HEK293 (cell line): ENCODE results near the gene TSHR.

Experiments used
- AEBP2 ChIP-seq: fragments of 450-650 bp; formaldehyde crosslinking; IDR thresholded peaks from 2 replicates; pipeline ENCODE4 v1.5.1; 2016; ENCODE audit warnings: missing biosample characterization, missing genetic modification characterization, borderline replicate concordance
- ATF2 ChIP-seq: fragments of 450-650 bp; formaldehyde crosslinking; IDR thresholded peaks from 2 replicates; pipeline ENCODE4 v1.5.1; 2016; ENCODE audit warnings: missing biosample characterization, missing genetic modification characterization, low read depth
- BCL11A ChIP-seq: fragments of 450-650 bp; formaldehyde crosslinking; IDR thresholded peaks from 2 replicates; pipeline ENCODE4 v1.5.1; 2016; ENCODE audit warnings: low read depth, missing biosample characterization, missing genetic modification characterization
- BCL6B ChIP-seq: fragments of 450-650 bp; formaldehyde crosslinking; IDR thresholded peaks from 2 replicates; pipeline ENCODE4 v1.5.1; 2017; ENCODE audit warnings: missing biosample characterization, missing genetic modification characterization
- GLI2 ChIP-seq: fragments of 450-650 bp; formaldehyde crosslinking; IDR thresholded peaks from 2 replicates; pipeline ENCODE4; 2017; ENCODE audit warnings: missing biosample characterization, missing genetic modification characterization, low read depth, borderline replicate concordance
- GLIS1 ChIP-seq: fragments of 450-650 bp; formaldehyde crosslinking; IDR thresholded peaks from 2 replicates; pipeline ENCODE4 v1.5.1; 2016; ENCODE audit warnings: missing biosample characterization, missing genetic modification characterization
- HIC1 ChIP-seq: fragments of 450-650 bp; formaldehyde crosslinking; IDR thresholded peaks from 2 replicates; pipeline ENCODE4 v1.5.1; 2016; ENCODE audit warnings: missing biosample characterization, missing genetic modification characterization
- KLF17 ChIP-seq: fragments of 450-650 bp; formaldehyde crosslinking; IDR thresholded peaks from 2 replicates; pipeline ENCODE4 v1.5.1; 2016; ENCODE audit warnings: missing biosample characterization, missing genetic modification characterization
- KLF7 ChIP-seq: fragments of 450-650 bp; formaldehyde crosslinking; IDR thresholded peaks from 2 replicates; pipeline ENCODE4 v1.5.1; 2016; ENCODE audit warnings: missing biosample characterization, missing genetic modification characterization, borderline replicate concordance
- PRDM1 ChIP-seq: fragments of 450-650 bp; formaldehyde crosslinking; IDR thresholded peaks from 2 replicates; pipeline ENCODE4; 2016; ENCODE audit warnings: missing biosample characterization, missing genetic modification characterization
- REPIN1 ChIP-seq: fragments of 450-650 bp; formaldehyde crosslinking; IDR thresholded peaks from 2 replicates; pipeline ENCODE4 v1.5.1; 2017; ENCODE audit warnings: missing biosample characterization, missing genetic modification characterization, low read depth
- SP3 ChIP-seq: fragments of 450-650 bp; formaldehyde crosslinking; IDR thresholded peaks from 2 replicates; pipeline ENCODE4 v1.5.1; 2016; ENCODE audit warnings: missing biosample characterization, missing genetic modification characterization
- TCF7L2 ChIP-seq: IDR thresholded peaks from 2 replicates; pipeline ENCODE4 v1.6.1; 2011; ENCODE audit warnings: low read depth, mild to moderate bottlenecking, inconsistent platforms, low read length, moderate library complexity, borderline replicate concordance
- YY1 ChIP-seq: fragments of 450-650 bp; formaldehyde crosslinking; IDR thresholded peaks from 2 replicates; pipeline ENCODE4 v1.5.1; 2018; ENCODE audit warnings: missing biosample characterization, missing genetic modification characterization
- ZBTB20 ChIP-seq: fragments of 450-650 bp; formaldehyde crosslinking; IDR thresholded peaks from 2 replicates; pipeline ENCODE4 v1.5.1; 2016; ENCODE audit warnings: missing biosample characterization, missing genetic modification characterization
- ZBTB21 ChIP-seq: fragments of 450-650 bp; formaldehyde crosslinking; IDR thresholded peaks from 2 replicates; pipeline ENCODE4 v1.5.1; 2017; ENCODE audit warnings: missing biosample characterization, missing genetic modification characterization
- ZBTB8A ChIP-seq: fragments of 450-650 bp; formaldehyde crosslinking; IDR thresholded peaks from 2 replicates; pipeline ENCODE4 v1.5.1; 2016; ENCODE audit warnings: missing biosample characterization, missing genetic modification characterization
- ZFP3 ChIP-seq: fragments of 450-650 bp; formaldehyde crosslinking; IDR thresholded peaks from 2 replicates; pipeline ENCODE4 v1.5.1; 2016; ENCODE audit warnings: low read depth, missing biosample characterization, missing genetic modification characterization
- ZFP69B ChIP-seq: fragments of 450-650 bp; formaldehyde crosslinking; IDR thresholded peaks from 2 replicates; pipeline ENCODE4 v1.5.1; 2016; ENCODE audit warnings: missing biosample characterization, missing genetic modification characterization
- ZNF112 ChIP-seq: fragments of 450-650 bp; formaldehyde crosslinking; IDR thresholded peaks from 2 replicates; pipeline ENCODE4 v1.5.0; 2017; ENCODE audit warnings: missing biosample characterization, missing genetic modification characterization
- ZNF146 ChIP-seq: fragments of 450-650 bp; formaldehyde crosslinking; IDR thresholded peaks from 2 replicates; pipeline ENCODE4 v1.5.1; 2016; ENCODE audit warnings: missing biosample characterization, missing genetic modification characterization
- ZNF48 ChIP-seq: fragments of 450-650 bp; formaldehyde crosslinking; IDR thresholded peaks from 2 replicates; pipeline ENCODE4 v1.5.1; 2016; ENCODE audit warnings: missing biosample characterization, missing genetic modification characterization
- ZNF514 ChIP-seq: fragments of 450-650 bp; formaldehyde crosslinking; IDR thresholded peaks from 2 replicates; pipeline ENCODE4 v1.5.1; 2016; ENCODE audit warnings: missing biosample characterization, missing genetic modification characterization
- ZNF530 ChIP-seq: fragments of 450-650 bp; formaldehyde crosslinking; IDR thresholded peaks from 2 replicates; pipeline ENCODE4 v1.5.1; 2016; ENCODE audit warnings: low read depth, missing biosample characterization, missing genetic modification characterization
- ZNF555 ChIP-seq: fragments of 450-650 bp; formaldehyde crosslinking; conservative IDR thresholded peaks from 2 replicates; pipeline ENCODE4 v1.5.1; 2017; ENCODE audit warnings: missing biosample characterization, mild to moderate bottlenecking, missing genetic modification characterization, inconsistent platforms
- ZNF692 ChIP-seq: fragments of 450-650 bp; formaldehyde crosslinking; IDR thresholded peaks from 2 replicates; pipeline ENCODE4 v1.5.1; 2016; ENCODE audit warnings: missing biosample characterization, missing genetic modification characterization
- ZNF701 ChIP-seq: fragments of 450-650 bp; formaldehyde crosslinking; IDR thresholded peaks from 2 replicates; pipeline ENCODE4 v1.5.1; 2016; ENCODE audit warnings: missing biosample characterization, missing genetic modification characterization
- ZNF76 ChIP-seq: fragments of 450-650 bp; formaldehyde crosslinking; IDR thresholded peaks from 2 replicates; pipeline ENCODE4; 2016; ENCODE audit warnings: low read depth, missing biosample characterization, missing genetic modification characterization, borderline replicate concordance
- ZNF785 ChIP-seq: fragments of 450-650 bp; formaldehyde crosslinking; IDR thresholded peaks from 2 replicates; pipeline ENCODE4 v1.5.1; 2016; ENCODE audit warnings: missing biosample characterization, missing genetic modification characterization
- ZNF843 ChIP-seq: fragments of 450-650 bp; formaldehyde crosslinking; IDR thresholded peaks from 2 replicates; pipeline ENCODE4 v1.5.1; 2016; ENCODE audit warnings: missing biosample characterization, missing genetic modification characterization

The TSHR gene

GRCh38 chr14:80941241-80942185, 13.9 kb upstream of the TSHR start, which contains the start of gene CEP128 (continued):
- TF ChIP-seq PRDM1 (tag by site-specific recombination) (0 out of 2 replicates have a peak, but pooled peaks have one; percentile 47), ZFP3 (tag by site-specific recombination) (no peak), YY1 (no peak), ZBTB21 (tag by site-specific recombination) (no peak), GLIS1 (0 out of 2 replicates have a peak, but pooled peaks have one; percentile 10), ZNF843 (tag by site-specific recombination) (peak; percentile 25; the same call in 1 of the 2 replicates), ZNF146 (tag by site-specific recombination) (no peak), ZNF112 (tag by site-specific recombination) (no peak), ZNF785 (tag by site-specific recombination) (no peak), ZNF530 (tag by site-specific recombination) (no peak), HIC1 (tag by site-specific recombination) (no peak), ZNF692 (peak; percentile 65; the same call in 1 of the 2 replicates), ZNF514 (tag by site-specific recombination) (no peak), ZNF701 (tag by site-specific recombination) (no peak), ZNF48 (no peak), AEBP2 (tag by site-specific recombination) (no peak), BCL11A (no peak), REPIN1 (tag by site-specific recombination) (no peak), SP3 (tag by site-specific recombination) (peak; percentile 74), GLI2 (tag by site-specific recombination) (no peak), BCL6B (tag by site-specific recombination) (no peak), ZBTB8A (no peak), ATF2 (tag by site-specific recombination) (no peak), ZFP69B (tag by site-specific recombination) (peak; percentile 44; the same call in 1 of the 2 replicates), ZNF76 (tag by site-specific recombination) (peak; percentile 97), TCF7L2 (peak; percentile 68; the same call in 1 of the 2 replicates), KLF7 (tag by site-specific recombination) (peak; percentile 32; the same call in 1 of the 2 replicates), KLF17 (no peak), ZNF555 (tag by site-specific recombination) (no peak), ZBTB20 (tag by site-specific recombination) (peak; percentile 78; the same call in 1 of the 2 replicates)
